Measurements from ENCODE around the gene OVCA2. TPM values are rescaled to one million over a fixed set of nuclear protein-coding genes. Genes with fewer than 3 reads are reported as not detected.

The OVCA2 gene
- polyA plus RNA-seq, 1 of the 3 experiments (the other 2 are of a cell fraction), result 59.2 TPM

- no peak for TF ChIP-seq FOSL2 (IDR thresholded peaks at IDR 0.05; ENCODE audit: borderline replicate concordance, low read depth)
- TF ChIP-seq CHD2 (IDR thresholded peaks at IDR 0.05; ENCODE audit: low read length, partially characterized antibody), result no peak
- peak; percentile 39 for TF ChIP-seq RAD21 (IDR thresholded peaks at IDR 0.05; ENCODE audit: low read length)
- TF ChIP-seq SIN3A (IDR thresholded peaks at IDR 0.05; ENCODE audit: borderline replicate concordance, low read depth, low read length), result no peak
- TF ChIP-seq TAF1 (IDR thresholded peaks at IDR 0.05; ENCODE audit: borderline replicate concordance, low read depth, low read length), result no peak
- TF ChIP-seq RCOR1 (IDR thresholded peaks at IDR 0.05; ENCODE audit: low read length), result no peak
- TF ChIP-seq YY1 (IDR thresholded peaks at IDR 0.05; ENCODE audit: low read depth), result no peak
- peak; percentile 39 for TF ChIP-seq SMC3 (IDR thresholded peaks at IDR 0.05; ENCODE audit: low read depth, low read length)
Measured at GRCh38 chr17:2064980-2065785, 23.4 kb downstream of the OVCA2 start (continued).

GRCh38 chr17:2065949-2066400 lies 24.2 kb downstream of the OVCA2 start:
- Histone ChIP-seq H3F3A (replicated peaks; ENCODE audit: insufficient read depth) (peaks cover 18% of the 10 kb centered on the region), H3K4me3 (ENCODE audit: low read depth in 2 of 2, low read length in 1 of 2) (no peak overlapping the region), H3K9me2 (no peaks in the 10 kb centered on the region), H3K27me3 (ENCODE audit: insufficient read depth) (no peaks in the 10 kb centered on the region), H4K20me1 (ENCODE audit: insufficient read depth) (no peaks in the 10 kb centered on the region), H3K4me2 (no peak overlapping the region), H3K79me2 (ENCODE audit: insufficient read depth) (no peaks in the 10 kb centered on the region), H3K9ac (no peak overlapping the region), H3K4me1 (ENCODE audit: control insufficient read depth in 1 of 2, insufficient read depth in 2 of 2, low read depth in 1 of 2, low read length in 1 of 2) (peaks cover 40 to 51% of the 10 kb centered on the region in 2 experiments; a peak in 3 of 4 replicates), H2AFZ (ENCODE audit: low read depth) (no peak overlapping the region), H3K9me3 (no peaks in the 10 kb centered on the region), H3K36me3 (replicated peaks in 1 of 2; ENCODE audit: control insufficient read depth in 1 of 2, insufficient read depth in 2 of 2, low read length in 1 of 2) (peaks cover 18 to 28% of the 10 kb centered on the region in 2 experiments), H3K27ac (ENCODE audit: low read depth in 2 of 2, low read length in 1 of 2) (peak overlapping the region in 1 of 2 experiments; percentile 69; a peak in 3 of 4 replicates)
- TF ChIP-seq MEF2A (IDR thresholded peaks at IDR 0.05; ENCODE audit: borderline replicate concordance, low read depth) (no peak), TEAD4 (IDR thresholded peaks at IDR 0.05; ENCODE audit: borderline replicate concordance, insufficient read depth) (no peak), SIN3A (IDR thresholded peaks at IDR 0.05; ENCODE audit: borderline replicate concordance, low read depth, low read length) (no peak), RXRA (IDR thresholded peaks at IDR 0.05; ENCODE audit: borderline replicate concordance, low read depth) (no peak), POLR2AphosphoS5 (IDR thresholded peaks at IDR 0.05; ENCODE audit: low read depth, low read length) (no peak), USF2 (IDR thresholded peaks at IDR 0.05; ENCODE audit: borderline replicate concordance, low read depth, low read length) (no peak), EZH2phosphoT487 (IDR thresholded peaks at IDR 0.05; ENCODE audit: borderline replicate concordance, low read depth) (no peak)
- no peak for DNase-seq
- CTCF ChIA-PET, result interaction anchor here (0.7 to 7.4 kb wide), 8 partner anchors 11 to 215 kb away, joined by 3 to 81 read pairs (median 4); partner anchors contain the start of gene HIC1
- WGBS (ENCODE audit: low lambda C conversion rate), result 92% methylated on average over 10 of the region's 10 CpGs
- POLR2A ChIA-PET, result no interaction called here

Data from SK-N-SH (cell line).